ENCODE results near the gene IL20. TPM values are rescaled to one million over a fixed set of nuclear protein-coding genes. Genes with fewer than 3 reads are reported as not detected.
A peak's percentile ranks its signal among the peaks of the same experiment; 100 is the strongest.

Gene IL20
- polyA plus RNA-seq, 2 of the 4 experiments (the other 2 are of a cell fraction), result 0.05 TPM; not detected in 1

DNA sequence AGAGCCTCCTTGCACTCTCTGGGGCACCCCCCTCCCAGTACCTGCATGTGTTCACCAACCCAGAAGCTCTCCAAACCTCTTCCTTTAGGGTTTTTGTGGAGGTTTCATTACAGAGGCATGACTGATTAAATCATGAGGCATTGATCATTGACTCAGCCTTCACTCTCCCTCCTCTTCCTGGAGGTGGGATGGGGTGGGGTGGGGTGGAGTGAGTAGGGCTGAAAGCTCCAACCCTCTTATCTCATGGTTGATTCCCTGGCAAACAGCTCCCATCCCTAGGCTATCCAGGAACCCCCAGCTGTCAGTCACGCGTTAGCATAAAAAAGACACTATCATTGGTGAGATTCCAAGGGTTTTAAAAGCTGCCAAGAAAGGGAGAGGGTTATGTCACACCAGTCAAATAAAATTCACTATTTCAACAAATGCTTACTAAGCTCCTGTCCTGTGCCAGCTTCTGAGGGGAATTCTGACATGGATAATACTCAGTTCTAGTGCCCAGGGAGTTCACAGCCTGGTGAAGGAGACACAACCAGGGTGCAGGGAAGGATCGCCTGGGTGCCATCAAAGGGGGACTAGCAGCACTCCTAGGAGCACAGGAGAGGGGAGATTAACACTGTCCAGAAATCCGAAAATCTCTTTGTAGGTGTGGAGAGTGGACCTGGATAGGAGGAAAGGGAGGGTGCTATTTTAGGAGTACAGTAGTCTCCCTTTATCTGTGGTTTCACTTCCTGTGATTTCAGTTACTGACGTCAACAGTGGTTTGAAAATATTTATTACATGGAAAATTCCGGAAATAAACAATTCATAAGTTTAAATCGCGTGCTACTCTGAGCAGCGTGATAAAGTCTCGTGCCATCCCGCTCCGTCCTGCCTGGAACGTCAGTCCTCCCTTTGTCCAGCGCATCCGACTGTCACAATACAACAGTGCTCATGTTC lies 25.0 kb downstream of the IL20 start:
- POLR2A ChIA-PET, result interaction anchor here (0.9 kb wide), 1 partner anchor 19 kb away, joined by 6 read pairs; no protein-coding TSS in a partner anchor
- TF ChIP-seq CHD2 (IDR thresholded peaks at IDR 0.05; ENCODE audit: low read length, partially characterized antibody) (no peak), ESRRA (IDR thresholded peaks at IDR 0.05; ENCODE audit: borderline replicate concordance, low read length) (no peak), KDM1A (IDR thresholded peaks at IDR 0.05; ENCODE audit: low read depth) (no peak), FOSL2 (IDR thresholded peaks at IDR 0.05) (no peak), FOSL2 (CRISPR knock-in tag; IDR thresholded peaks at IDR 0.05) (no peak), MAFK (IDR thresholded peaks at IDR 0.05; ENCODE audit: partially characterized antibody) (peak; percentile 58), JUN (IDR thresholded peaks at IDR 0.05) (0 out of 5 replicates have a peak, but pooled peaks of 1 of the 2 experiments have one; percentile 25), JUNB (IDR thresholded peaks at IDR 0.05) (0 out of 2 replicates have a peak, but pooled peaks have one; percentile 39), EP300 (IDR thresholded peaks at IDR 0.05) (peak in 1 of 2 experiments; percentile 43; a peak in 3 of 5 replicates), FOXS1 (CRISPR knock-in tag; IDR thresholded peaks at IDR 0.05) (no peak), SMC3 (IDR thresholded peaks at IDR 0.05) (no peak), NR3C1 (IDR thresholded peaks at IDR 0.05) (no peak), ZSCAN20 (CRISPR knock-in tag; IDR thresholded peaks at IDR 0.05) (no peak), BHLHE40 (IDR thresholded peaks at IDR 0.05; ENCODE audit: low read depth, low read length) (peak; percentile 80), RCOR1 (IDR thresholded peaks at IDR 0.05; ENCODE audit: low read depth, low read length) (no peak), EHMT2 (IDR thresholded peaks at IDR 0.05; ENCODE audit: low read depth) (no peak), CEBPB (IDR thresholded peaks at IDR 0.05) (no peak), RNF2 (IDR thresholded peaks at IDR 0.05; ENCODE audit: borderline replicate concordance, low read depth) (no peak), FOSB (CRISPR knock-in tag; IDR thresholded peaks at IDR 0.05) (no peak), HEYL (CRISPR knock-in tag; IDR thresholded peaks at IDR 0.05) (no peak), NFE2L2 (conservative IDR thresholded peaks at IDR 0.05; ENCODE audit: low read length) (no peak), NPAS2 (CRISPR knock-in tag; IDR thresholded peaks at IDR 0.05; ENCODE audit: borderline replicate concordance) (no peak), KDM5A (IDR thresholded peaks at IDR 0.05) (no peak)
- TF ChIP-seq, protein P1, sequence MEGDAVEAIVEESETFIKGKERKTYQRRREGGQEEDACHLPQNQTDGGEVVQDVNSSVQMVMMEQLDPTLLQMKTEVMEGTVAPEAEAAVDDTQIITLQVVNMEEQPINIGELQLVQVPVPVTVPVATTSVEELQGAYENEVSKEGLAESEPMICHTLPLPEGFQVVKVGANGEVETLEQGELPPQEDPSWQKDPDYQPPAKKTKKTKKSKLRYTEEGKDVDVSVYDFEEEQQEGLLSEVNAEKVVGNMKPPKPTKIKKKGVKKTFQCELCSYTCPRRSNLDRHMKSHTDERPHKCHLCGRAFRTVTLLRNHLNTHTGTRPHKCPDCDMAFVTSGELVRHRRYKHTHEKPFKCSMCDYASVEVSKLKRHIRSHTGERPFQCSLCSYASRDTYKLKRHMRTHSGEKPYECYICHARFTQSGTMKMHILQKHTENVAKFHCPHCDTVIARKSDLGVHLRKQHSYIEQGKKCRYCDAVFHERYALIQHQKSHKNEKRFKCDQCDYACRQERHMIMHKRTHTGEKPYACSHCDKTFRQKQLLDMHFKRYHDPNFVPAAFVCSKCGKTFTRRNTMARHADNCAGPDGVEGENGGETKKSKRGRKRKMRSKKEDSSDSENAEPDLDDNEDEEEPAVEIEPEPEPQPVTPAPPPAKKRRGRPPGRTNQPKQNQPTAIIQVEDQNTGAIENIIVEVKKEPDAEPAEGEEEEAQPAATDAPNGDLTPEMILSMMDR (IDR thresholded peaks at IDR 0.05), result no peak
- TF ChIP-seq, protein P2, sequence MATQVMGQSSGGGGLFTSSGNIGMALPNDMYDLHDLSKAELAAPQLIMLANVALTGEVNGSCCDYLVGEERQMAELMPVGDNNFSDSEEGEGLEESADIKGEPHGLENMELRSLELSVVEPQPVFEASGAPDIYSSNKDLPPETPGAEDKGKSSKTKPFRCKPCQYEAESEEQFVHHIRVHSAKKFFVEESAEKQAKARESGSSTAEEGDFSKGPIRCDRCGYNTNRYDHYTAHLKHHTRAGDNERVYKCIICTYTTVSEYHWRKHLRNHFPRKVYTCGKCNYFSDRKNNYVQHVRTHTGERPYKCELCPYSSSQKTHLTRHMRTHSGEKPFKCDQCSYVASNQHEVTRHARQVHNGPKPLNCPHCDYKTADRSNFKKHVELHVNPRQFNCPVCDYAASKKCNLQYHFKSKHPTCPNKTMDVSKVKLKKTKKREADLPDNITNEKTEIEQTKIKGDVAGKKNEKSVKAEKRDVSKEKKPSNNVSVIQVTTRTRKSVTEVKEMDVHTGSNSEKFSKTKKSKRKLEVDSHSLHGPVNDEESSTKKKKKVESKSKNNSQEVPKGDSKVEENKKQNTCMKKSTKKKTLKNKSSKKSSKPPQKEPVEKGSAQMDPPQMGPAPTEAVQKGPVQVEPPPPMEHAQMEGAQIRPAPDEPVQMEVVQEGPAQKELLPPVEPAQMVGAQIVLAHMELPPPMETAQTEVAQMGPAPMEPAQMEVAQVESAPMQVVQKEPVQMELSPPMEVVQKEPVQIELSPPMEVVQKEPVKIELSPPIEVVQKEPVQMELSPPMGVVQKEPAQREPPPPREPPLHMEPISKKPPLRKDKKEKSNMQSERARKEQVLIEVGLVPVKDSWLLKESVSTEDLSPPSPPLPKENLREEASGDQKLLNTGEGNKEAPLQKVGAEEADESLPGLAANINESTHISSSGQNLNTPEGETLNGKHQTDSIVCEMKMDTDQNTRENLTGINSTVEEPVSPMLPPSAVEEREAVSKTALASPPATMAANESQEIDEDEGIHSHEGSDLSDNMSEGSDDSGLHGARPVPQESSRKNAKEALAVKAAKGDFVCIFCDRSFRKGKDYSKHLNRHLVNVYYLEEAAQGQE (IDR thresholded peaks at IDR 0.05), result no peak
- TF ChIP-seq, protein P3, sequence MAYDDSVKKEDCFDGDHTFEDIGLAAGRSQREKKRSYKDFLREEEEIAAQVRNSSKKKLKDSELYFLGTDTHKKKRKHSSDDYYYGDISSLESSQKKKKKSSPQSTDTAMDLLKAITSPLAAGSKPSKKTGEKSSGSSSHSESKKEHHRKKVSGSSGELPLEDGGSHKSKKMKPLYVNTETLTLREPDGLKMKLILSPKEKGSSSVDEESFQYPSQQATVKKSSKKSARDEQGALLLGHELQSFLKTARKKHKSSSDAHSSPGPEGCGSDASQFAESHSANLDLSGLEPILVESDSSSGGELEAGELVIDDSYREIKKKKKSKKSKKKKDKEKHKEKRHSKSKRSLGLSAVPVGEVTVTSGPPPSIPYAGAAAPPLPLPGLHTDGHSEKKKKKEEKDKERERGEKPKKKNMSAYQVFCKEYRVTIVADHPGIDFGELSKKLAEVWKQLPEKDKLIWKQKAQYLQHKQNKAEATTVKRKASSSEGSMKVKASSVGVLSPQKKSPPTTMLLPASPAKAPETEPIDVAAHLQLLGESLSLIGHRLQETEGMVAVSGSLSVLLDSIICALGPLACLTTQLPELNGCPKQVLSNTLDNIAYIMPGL (CRISPR knock-in tag; IDR thresholded peaks at IDR 0.05; ENCODE audit: borderline replicate concordance), result no peak
- Histone ChIP-seq H3K4me1 (peaks cover 56% of the 10 kb centered on the region), H3K9me3 (no peaks in the 10 kb centered on the region), H3K4me3 (peak overlapping the region; percentile 22; the same call in 1 of the 3 replicates), H3K27ac (peak overlapping the region; percentile 51 to 76), H3K4me2 (peak overlapping the region; percentile 82)
- DNase-seq (ENCODE audit: low read depth in 1 of 2, low spot score in 1 of 2) (peak in 1 of 2 experiments; percentile 61), ATAC-seq (peak; percentile 77 to 79), FAIRE-seq (no peak)
- 19% methylated on average over 15 of the region's 15 CpGs for WGBS (ENCODE audit: missing lambda C conversion rate)
- CTCF ChIA-PET, result interaction anchor here (0.8 to 1.3 kb wide), 5 partner anchors 8 to 401 kb away, joined by 3 to 4 read pairs (median 3); no protein-coding TSS in a partner anchor
